ENCODE measurements around the gene NQO2. TPM values are rescaled to one million over a fixed set of nuclear protein-coding genes. Genes with fewer than 3 reads are reported as not detected.

The NQO2 gene
- total RNA-seq, 1 experiment from 2014 or later = 105 TPM

- Mint-ChIP-seq H3K27me3 (ENCODE audit: low read depth) (no peaks in the 10 kb centered on the region), H3K4me1 (peaks cover 43 to 54% of the 10 kb centered on the region in 2 experiments), H3K4me3 (no peak overlapping the region), H3K27ac (0 out of 7 replicates have a peak overlapping the region, but pooled peaks of 1 of the 3 experiments have one; percentile 9), H3K36me3 (ENCODE audit: insufficient read depth in 1 of 3, low read depth in 3 of 3) (peaks cover 0 to 3% (median 0%) of the 10 kb centered on the region in 3 experiments; a peak in 2 of 7 replicates), H3K9me3 (no peaks in the 10 kb centered on the region)
- no peaks in the 10 kb centered on the region for H3K79me1 ChIP-seq (ENCODE audit: insufficient read depth, low read depth, low read length, poor library complexity, severe bottlenecking)
- H3K18ac ChIP-seq (ENCODE audit: insufficient read length, low read depth, low read length) = peak overlapping the region; percentile 14
- no peak overlapping the region for H2BK12ac ChIP-seq (ENCODE audit: insufficient read length, low read depth, low read length)
- H2AFZ ChIP-seq (ENCODE audit: low read length) = no peak overlapping the region
- H3K14ac ChIP-seq (ENCODE audit: insufficient read depth, low read length) = no peak overlapping the region
- H2BK20ac ChIP-seq (ENCODE audit: low read depth, low read length, poor library complexity, severe bottlenecking) = no peak overlapping the region
- no peak overlapping the region for H3K4me2 ChIP-seq (ENCODE audit: insufficient read depth, insufficient read length, low read length)
- H2BK120ac ChIP-seq (ENCODE audit: low read depth, low read length, poor library complexity, severe bottlenecking) = no peak overlapping the region
- no peak overlapping the region; the same call in 1 of the 2 replicates for H3K4ac ChIP-seq (ENCODE audit: low read depth, low read length)
- no peak overlapping the region for H3K23ac ChIP-seq (ENCODE audit: insufficient read length, low read depth, low read length)
- no peak for DNase-seq
- H2AK5ac ChIP-seq (ENCODE audit: insufficient read length, low read length) = no peak overlapping the region
- no peak overlapping the region for H3K27ac ChIP-seq (ENCODE audit: insufficient read length, low read depth, low read length)
- no peak overlapping the region for H4K5ac ChIP-seq (ENCODE audit: insufficient read length, low read depth, low read length)
- H4K20me1 ChIP-seq (ENCODE audit: control insufficient read depth, insufficient read depth, insufficient read length) = no peaks in the 10 kb centered on the region
- H3K23me2 ChIP-seq (ENCODE audit: insufficient read length, low read depth, low read length, poor library complexity, severe bottlenecking) = no peaks in the 10 kb centered on the region
- no peak overlapping the region for H2BK5ac ChIP-seq (ENCODE audit: insufficient read length, low read length)
- H3K9ac ChIP-seq (ENCODE audit: extremely low read depth, insufficient read length, low read length) = no peak overlapping the region
- no peaks in the 10 kb centered on the region for H3K27me3 ChIP-seq (ENCODE audit: insufficient read depth, low read length)
- no peak overlapping the region for H3T11ph ChIP-seq (ENCODE audit: low read length)
- WGBS (ENCODE audit: extremely low coverage, insufficient read length, low lambda C conversion rate) = no CpG with 5 or more reads among the region's 11 CpGs
- no peak overlapping the region for H3K56ac ChIP-seq (ENCODE audit: insufficient read length, low read depth, low read length)
- no peaks in the 10 kb centered on the region for H3K9me3 ChIP-seq (ENCODE audit: control insufficient read depth, low read depth, low read length)
- no peaks in the 10 kb centered on the region for H3K79me2 ChIP-seq (ENCODE audit: insufficient read depth, low read length)
- H4K91ac ChIP-seq (ENCODE audit: insufficient read length, low read depth, low read length) = no peak overlapping the region
- no peak for TF ChIP-seq CTCF (conservative IDR thresholded peaks at IDR 0.05)
- no peak overlapping the region for H4K8ac ChIP-seq (replicated peaks; ENCODE audit: insufficient read length, low read depth, low read length)
- H2BK15ac ChIP-seq (ENCODE audit: low read depth, low read length) = no peak overlapping the region
- H3K4me1 ChIP-seq (ENCODE audit: insufficient read depth, low read length) = peaks cover 11% of the 10 kb centered on the region; the same call in 1 of the 2 replicates
Measured at GRCh38 chr6:2957696-2958330, 41.9 kb upstream of the NQO2 start.

Measured in H9 (cell line).